GM12875 (cell line): ENCODE data around the gene POLR2E.

ENCODE experiments used
- H3K4me3 ChIP-seq: one replicate; pipeline ENCODE4 v1.5.1; 2011; ENCODE audit warnings: low read depth, low read length, control low read depth
- CTCF ChIP-seq: IDR thresholded peaks from 2 replicates; pipeline ENCODE4 v1.5.1; 2011; ENCODE audit warnings: low read depth, mild to moderate bottlenecking, control low read depth, inconsistent platforms, low read length, moderate library complexity, borderline replicate concordance; ENCODE audit not compliant: insufficient read depth

Gene POLR2E

GRCh38 chr19:1073956-1074517, 21.1 kb downstream of the POLR2E start:
- TF ChIP-seq CTCF = no peak
- H3K4me3 ChIP-seq = no peak overlapping the region

DNA sequence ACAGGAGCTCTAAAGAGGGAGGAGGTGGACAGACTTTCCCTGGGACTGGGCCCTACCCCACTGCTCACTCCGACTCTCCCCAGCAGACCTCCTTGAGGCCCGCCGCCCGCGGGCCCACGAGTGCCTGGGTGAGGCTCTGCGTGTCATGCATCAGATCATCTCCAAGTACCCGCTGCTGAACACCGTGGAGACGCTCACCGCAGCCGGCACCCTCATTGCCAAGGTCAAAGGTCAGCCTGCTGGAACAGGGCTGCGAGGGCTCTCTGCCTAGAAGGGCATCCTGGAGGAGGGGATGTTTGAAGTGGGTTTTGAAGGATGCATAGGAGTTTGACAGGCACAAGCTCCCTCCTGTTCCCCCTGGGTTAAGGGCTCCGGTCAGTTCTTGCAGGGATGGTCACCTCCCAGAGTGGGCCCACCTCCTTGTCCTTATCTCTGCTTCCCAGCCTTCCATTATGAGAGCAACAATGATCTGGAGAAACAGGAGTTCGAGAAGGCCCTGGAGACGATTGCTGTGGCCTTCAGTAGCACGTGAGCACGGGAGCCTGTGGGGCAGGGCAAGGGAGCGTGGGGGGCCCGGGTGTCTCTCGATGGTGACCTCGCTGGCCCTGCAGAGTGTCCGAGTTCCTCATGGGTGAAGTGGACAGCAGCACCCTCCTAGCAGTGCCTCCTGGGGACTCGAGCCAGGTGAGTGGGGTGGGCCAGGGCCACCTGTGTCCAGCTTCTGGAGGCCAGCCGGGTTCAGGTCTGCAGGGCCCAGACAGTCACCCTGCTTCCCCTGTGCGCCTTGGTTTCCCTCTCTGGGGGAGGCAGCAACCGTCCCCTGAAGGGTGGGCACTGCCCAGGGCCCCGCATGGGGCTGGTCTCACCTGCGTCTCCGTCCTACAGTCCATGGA, 21.9 kb downstream of the POLR2E start:
- TF ChIP-seq CTCF = no peak
- H3K4me3 ChIP-seq = no peak overlapping the region

GRCh38 chr19:1072371-1073015, 22.7 kb downstream of the POLR2E start:
- no peak for TF ChIP-seq CTCF
- no peak overlapping the region for H3K4me3 ChIP-seq

- TF ChIP-seq CTCF = no peak
- H3K4me3 ChIP-seq = no peak overlapping the region
Measured at GRCh38 chr19:1070931-1071791, 24.0 kb downstream of the POLR2E start.

GRCh38 chr19:1070576-1070930, 24.6 kb downstream of the POLR2E start:
- no peak overlapping the region for H3K4me3 ChIP-seq
- no peak for TF ChIP-seq CTCF

GRCh38 chr19:1069009-1069779, 26.0 kb downstream of the POLR2E start:
- H3K4me3 ChIP-seq = peak overlapping the region; percentile 91
- 0 out of 2 replicates have a peak, but pooled peaks have one; percentile 14 for TF ChIP-seq CTCF
